Large intestine (tissue), 3 donors: ENCODE results near the gene SPINT4. TPM values are rescaled to one million over a fixed set of nuclear protein-coding genes. Genes with fewer than 3 reads are reported as not detected.
"Not testable (repeated sequence)": the region's sequence is repeated elsewhere in the genome, so short reads cannot be mapped to it uniquely, and the experiment has no call there.

Experiments used
- DNase-seq, 2 donors: peaks; one replicate each; pipeline versions ENCODE4 v3.0.0 to v3.0.0-alpha.2; 2013
- H3K27ac ChIP-seq: one replicate; pipeline ENCODE4 v1.5.1; 2013; ENCODE audit warnings: low read length
- H3K27me3 ChIP-seq: 2 replicates; pipeline ENCODE4 v1.6.1; 2013; ENCODE audit warnings: low read length; ENCODE audit not compliant: control insufficient read depth, insufficient read depth
- H3K36me3 ChIP-seq: 2 replicates; pipeline ENCODE4 v1.6.1; 2013; ENCODE audit warnings: low read length; ENCODE audit not compliant: control insufficient read depth, insufficient read depth
- H3K4me1 ChIP-seq: one replicate; pipeline ENCODE4 v1.6.1; 2013; ENCODE audit warnings: low read length; ENCODE audit not compliant: control insufficient read depth, insufficient read depth
- H3K4me3 ChIP-seq: one replicate; pipeline ENCODE4 v1.5.1; 2013; ENCODE audit warnings: low read length
- H3K9me3 ChIP-seq: one replicate; pipeline ENCODE4 v1.6.1; 2013; ENCODE audit warnings: mild to moderate bottlenecking, low read depth, low read length, moderate library complexity; ENCODE audit not compliant: control insufficient read depth
- WGBS: methylation state at CpG from one replicate; pipeline ENCODE4 v1.1.5; 2013; ENCODE audit warnings: low lambda C conversion rate; ENCODE audit not compliant: insufficient coverage; 5-methylcytosine and 5-hydroxymethylcytosine counted together
- polyA plus RNA-seq: library from polyadenylated mRNA; unstranded; fragments of 120-200 nt; gene quantifications from one replicate; pipeline ENCODE4 v1.2.1, GENCODE V29; 2013

The SPINT4 gene
- polyA plus RNA-seq, 1 donor = not detected

GRCh38 chr20:45727044-45727443, 4.9 kb downstream of the SPINT4 start:
- H3K4me1 ChIP-seq = no peaks in the 10 kb centered on the region
- H3K27me3 ChIP-seq = peaks cover 2% of the 10 kb centered on the region
- no peaks in the 10 kb centered on the region for H3K9me3 ChIP-seq
- WGBS = no CpG with 5 or more reads among the region's 2 CpGs
- no peak overlapping the region for H3K4me3 ChIP-seq
- DNase-seq = peak in 1 of 2 donors; percentile 10
- H3K27ac ChIP-seq = no peak overlapping the region
- no peaks in the 10 kb centered on the region for H3K36me3 ChIP-seq

- Histone ChIP-seq H3K4me1 (no peaks in the 10 kb centered on the region), H3K27me3 (no peaks in the 10 kb centered on the region)
- no peak for DNase-seq
Observed at GRCh38 chr20:45732199-45732598, 10.1 kb downstream of the SPINT4 start.

GRCh38 chr20:45735552-45735951, 13.4 kb downstream of the SPINT4 start:
- no CpG with 5 or more reads among the region's 8 CpGs for WGBS
- DNase-seq = no peak

More at GRCh38 chr20:45732199-45732598, 10.1 kb downstream of the SPINT4 start:
- peaks cover 7% of the 10 kb centered on the region for H3K9me3 ChIP-seq
- H3K27ac ChIP-seq = no peak overlapping the region
- H3K4me3 ChIP-seq = no peak overlapping the region
- H3K36me3 ChIP-seq = no peaks in the 10 kb centered on the region

GRCh38 chr20:45735988-45736387, 13.8 kb downstream of the SPINT4 start:
- H3K27me3 ChIP-seq = no peaks in the 10 kb centered on the region
- H3K4me1 ChIP-seq = no peaks in the 10 kb centered on the region
- H3K4me3 ChIP-seq = no peak overlapping the region
- peaks cover 7% of the 10 kb centered on the region for H3K9me3 ChIP-seq
- WGBS = no CpG with 5 or more reads among the region's 23 CpGs
- no peaks in the 10 kb centered on the region for H3K36me3 ChIP-seq
- no peak overlapping the region for H3K27ac ChIP-seq
- DNase-seq = no peak

More at GRCh38 chr20:45735552-45735951, 13.4 kb downstream of the SPINT4 start:
- H3K4me1 ChIP-seq = no peaks in the 10 kb centered on the region
- H3K4me3 ChIP-seq = no peak overlapping the region
- H3K9me3 ChIP-seq = peaks cover 7% of the 10 kb centered on the region
- H3K27me3 ChIP-seq = no peaks in the 10 kb centered on the region
- no peaks in the 10 kb centered on the region for H3K36me3 ChIP-seq
- H3K27ac ChIP-seq = no peak overlapping the region

- no peaks in the 10 kb centered on the region for H3K36me3 ChIP-seq
- 100% methylated on average over 3 of the region's 4 CpGs for WGBS
- H3K27ac ChIP-seq = no peak overlapping the region
- H3K4me1 ChIP-seq = no peaks in the 10 kb centered on the region
- DNase-seq = no peak
- H3K27me3 ChIP-seq = peaks cover 3% of the 10 kb centered on the region
- H3K4me3 ChIP-seq = no peak overlapping the region
- H3K9me3 ChIP-seq = no peaks in the 10 kb centered on the region
Observed at GRCh38 chr20:45742596-45742995, 20.4 kb downstream of the SPINT4 start.

- peaks cover 3% of the 10 kb centered on the region for H3K27me3 ChIP-seq
- H3K4me1 ChIP-seq = no peaks in the 10 kb centered on the region
- no peak overlapping the region for H3K27ac ChIP-seq
- H3K36me3 ChIP-seq = no peaks in the 10 kb centered on the region
- H3K4me3 ChIP-seq = no peak overlapping the region
- no peak for DNase-seq
- no peaks in the 10 kb centered on the region for H3K9me3 ChIP-seq
Observed at GRCh38 chr20:45745015-45745414, 22.9 kb downstream of the SPINT4 start.

- Histone ChIP-seq H3K36me3 (no peaks in the 10 kb centered on the region), H3K4me1 (no peaks in the 10 kb centered on the region), H3K27ac (no peak overlapping the region), H3K27me3 (no peaks in the 10 kb centered on the region), H3K9me3 (no peaks in the 10 kb centered on the region), H3K4me3 (no peak overlapping the region)
- WGBS = no CpG with 5 or more reads among the region's 1 CpG
- no peak for DNase-seq
Observed at GRCh38 chr20:45751721-45752120, 29.6 kb downstream of the SPINT4 start.

GRCh38 chr20:45752746-45753145, 30.6 kb downstream of the SPINT4 start:
- H3K27ac ChIP-seq = no peak overlapping the region

GRCh38 chr20:45758096-45758495, 35.9 kb downstream of the SPINT4 start:
- Histone ChIP-seq H3K4me1 (no peaks in the 10 kb centered on the region), H3K27ac (no peak overlapping the region), H3K4me3 (no peak overlapping the region), H3K36me3 (no peaks in the 10 kb centered on the region), H3K9me3 (no peaks in the 10 kb centered on the region), H3K27me3 (no peaks in the 10 kb centered on the region)
- no peak for DNase-seq
- no CpG with 5 or more reads among the region's 4 CpGs for WGBS

More at GRCh38 chr20:45752746-45753145, 30.6 kb downstream of the SPINT4 start:
- Histone ChIP-seq H3K4me3 (no peak overlapping the region), H3K4me1 (no peaks in the 10 kb centered on the region), H3K27me3 (no peaks in the 10 kb centered on the region), H3K36me3 (no peaks in the 10 kb centered on the region), H3K9me3 (no peaks in the 10 kb centered on the region)
- no CpG with 5 or more reads among the region's 3 CpGs for WGBS
- no peak for DNase-seq

- not testable (repeated sequence) for H3K36me3 ChIP-seq, H3K9me3 ChIP-seq, H3K4me3 ChIP-seq, H3K4me1 ChIP-seq, H3K27me3 ChIP-seq, H3K27ac ChIP-seq, DNase-seq
- no CpG with 5 or more reads among the region's 8 CpGs for WGBS
Observed at GRCh38 chr20:45759921-45760320, 37.8 kb downstream of the SPINT4 start.

- not testable (repeated sequence) for H3K9me3 ChIP-seq, H3K4me1 ChIP-seq, H3K36me3 ChIP-seq, H3K27me3 ChIP-seq, H3K27ac ChIP-seq, H3K4me3 ChIP-seq, DNase-seq
- WGBS = no CpG with 5 or more reads among the region's 12 CpGs
Observed at GRCh38 chr20:45761966-45762365, 39.8 kb downstream of the SPINT4 start.
